Astrocyte of the cerebellum (primary cell): ENCODE measurements around the gene GPR161.

ENCODE experiments used
- DNase-seq: peaks from one replicate; pipeline ENCODE4 v3.0.0-alpha.2; 2011; ENCODE audit warnings: low read depth
- H3K4me3 ChIP-seq: 2 replicates; pipeline ENCODE4 v1.5.1; 2011; ENCODE audit warnings: mild to moderate bottlenecking, low read depth, low read length, moderate library complexity
- in situ Hi-C: cut with HindIII; loops from 2 replicates; pipeline ENCODE4 v1.10.0; 2017; ENCODE audit warnings: low sequenced_read_pairs
- TF ChIP-seq, protein P1 (sequence below): IDR thresholded peaks from 2 replicates; pipeline ENCODE4 v1.5.1; 2012; ENCODE audit warnings: low read length, low read depth, moderate library complexity, mild to moderate bottlenecking; ENCODE audit errors: missing control alignments

GPR161 gene

GRCh38 chr1:168095476-168095875 lies 41.3 kb downstream of the GPR161 start:
- in situ Hi-C loops, result no loop called here

GRCh38 chr1:168093616-168094015 lies 43.1 kb downstream of the GPR161 start:
- no peak overlapping the region for H3K4me3 ChIP-seq
- DNase-seq, result no peak
- in situ Hi-C loops, result no loop called here
- TF ChIP-seq, protein P1, sequence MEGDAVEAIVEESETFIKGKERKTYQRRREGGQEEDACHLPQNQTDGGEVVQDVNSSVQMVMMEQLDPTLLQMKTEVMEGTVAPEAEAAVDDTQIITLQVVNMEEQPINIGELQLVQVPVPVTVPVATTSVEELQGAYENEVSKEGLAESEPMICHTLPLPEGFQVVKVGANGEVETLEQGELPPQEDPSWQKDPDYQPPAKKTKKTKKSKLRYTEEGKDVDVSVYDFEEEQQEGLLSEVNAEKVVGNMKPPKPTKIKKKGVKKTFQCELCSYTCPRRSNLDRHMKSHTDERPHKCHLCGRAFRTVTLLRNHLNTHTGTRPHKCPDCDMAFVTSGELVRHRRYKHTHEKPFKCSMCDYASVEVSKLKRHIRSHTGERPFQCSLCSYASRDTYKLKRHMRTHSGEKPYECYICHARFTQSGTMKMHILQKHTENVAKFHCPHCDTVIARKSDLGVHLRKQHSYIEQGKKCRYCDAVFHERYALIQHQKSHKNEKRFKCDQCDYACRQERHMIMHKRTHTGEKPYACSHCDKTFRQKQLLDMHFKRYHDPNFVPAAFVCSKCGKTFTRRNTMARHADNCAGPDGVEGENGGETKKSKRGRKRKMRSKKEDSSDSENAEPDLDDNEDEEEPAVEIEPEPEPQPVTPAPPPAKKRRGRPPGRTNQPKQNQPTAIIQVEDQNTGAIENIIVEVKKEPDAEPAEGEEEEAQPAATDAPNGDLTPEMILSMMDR, result no peak

More at GRCh38 chr1:168095476-168095875, 41.3 kb downstream of the GPR161 start:
- DNase-seq, result no peak
- H3K4me3 ChIP-seq, result no peak overlapping the region
- TF ChIP-seq, protein P1, result no peak

GRCh38 chr1:168092566-168093355 lies 44.0 kb downstream of the GPR161 start:
- in situ Hi-C loops, result no loop called here
- DNase-seq, result peak; percentile 20
- no peak overlapping the region for H3K4me3 ChIP-seq
- TF ChIP-seq, protein P1, result peak; percentile 47

DNA sequence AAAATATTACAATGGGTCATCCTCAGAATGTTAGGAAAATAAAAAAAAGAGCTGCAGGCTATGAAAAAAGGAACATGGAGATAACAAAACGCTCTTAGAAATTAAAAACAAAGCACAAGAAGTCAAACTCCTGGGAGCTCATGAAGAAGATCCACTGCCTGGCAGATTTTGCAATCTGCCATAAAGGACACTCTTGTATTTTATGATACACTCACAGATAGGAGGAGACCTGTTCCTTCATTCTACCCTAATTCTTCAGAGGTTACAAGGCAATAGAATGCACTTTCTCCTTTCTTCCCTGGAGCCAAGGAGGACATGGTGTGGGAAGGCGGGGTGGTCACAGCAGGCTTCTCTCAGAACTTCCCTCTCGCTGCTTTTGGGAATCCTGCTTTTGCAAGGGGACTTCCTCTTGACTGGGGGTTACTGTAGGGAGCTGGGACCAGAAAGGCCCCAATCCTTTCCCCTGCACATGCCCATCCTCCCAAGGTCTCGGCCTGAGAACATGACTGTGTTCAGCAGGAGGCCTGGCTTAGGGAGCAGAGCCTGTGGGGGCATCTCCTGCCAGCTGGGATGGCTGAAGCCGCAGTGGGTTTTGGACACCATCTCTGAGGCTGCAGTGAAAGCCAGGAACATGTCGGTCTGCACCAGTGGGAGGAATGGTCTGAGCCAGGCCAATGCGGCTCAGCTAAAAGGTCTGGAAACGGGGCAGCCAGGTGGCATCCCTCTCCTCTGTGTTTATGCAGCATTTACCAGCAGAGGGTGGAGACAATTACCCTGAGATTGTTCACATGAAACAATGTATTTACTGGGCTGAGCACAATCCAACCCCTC lies 44.8 kb downstream of the GPR161 start:
- no peak overlapping the region for H3K4me3 ChIP-seq
- TF ChIP-seq, protein P1, result no peak
- in situ Hi-C loops, result no loop called here
- DNase-seq, result peak; percentile 5

- in situ Hi-C loops, result no loop called here
- TF ChIP-seq, protein P1, result no peak
Observed at GRCh38 chr1:168091063-168091462, 45.7 kb downstream of the GPR161 start.

GRCh38 chr1:168090395-168090794 lies 46.3 kb downstream of the GPR161 start:
- in situ Hi-C loops, result no loop called here
- H3K4me3 ChIP-seq, result no peak overlapping the region
- no peak for DNase-seq
- TF ChIP-seq, protein P1, result no peak

More at GRCh38 chr1:168091063-168091462, 45.7 kb downstream of the GPR161 start:
- no peak overlapping the region for H3K4me3 ChIP-seq
- DNase-seq, result no peak
